CD4-positive, alpha-beta T cell (primary cell): Measurements from ENCODE around the gene RABGGTB. TPM values are rescaled to one million over a fixed set of nuclear protein-coding genes. Genes with fewer than 3 reads are reported as not detected.

Source experiments
- ATAC-seq: fragments of 200-7000 bp; cut with Tn5 transposase; one replicate; pipeline ENCODE4 v1.10.0; 2022; ENCODE audit warnings: mild to moderate bottlenecking; ENCODE audit not compliant: poor library complexity
- CTCF ChIA-PET: fragments of 350-600 bp; sonication (Branson Sonifier 250); formaldehyde crosslinking; loops from one replicate; lab custom pipeline; 2021; ENCODE audit warnings: antibody characterized with exemption, inconsistent platforms; lab: Charles Lee
- POLR2A ChIA-PET: fragments of 350-600 bp; sonication (Branson Sonifier 250); formaldehyde crosslinking; loops from one replicate; lab custom pipeline; 2021; ENCODE audit warnings: antibody characterized with exemption, inconsistent platforms; lab: Charles Lee
- DNase-seq, 14 experiments: peaks; one replicate each; pipeline ENCODE4 v3.0.0-alpha.2; 2013 to 2020; ENCODE audit warnings: mixed read lengths in 2 of 14
- H3K27ac ChIP-seq, 2 donors: one replicate each; pipeline versions ENCODE4 v1.5.1 to v1.7.0; 2013; ENCODE audit warnings: low read length in 2 of 2, low read depth in 1 of 2, mild to moderate bottlenecking in 1 of 2
- H3K27me3 ChIP-seq, 2 experiments: 1 replicate in 1 of 2; 2 replicates in 1 of 2; pipeline versions ENCODE4 v1.6.1 to v1.7.0; 2013; ENCODE audit warnings: low read length in 2 of 2, control low read depth in 1 of 2, mild to moderate bottlenecking in 1 of 2, moderate library complexity in 1 of 2; ENCODE audit not compliant: insufficient read depth in 2 of 2, control insufficient read depth in 1 of 2
- H3K36me3 ChIP-seq: one replicate; pipeline ENCODE4 v1.6.1; 2013; ENCODE audit warnings: low read length, control low read depth; ENCODE audit not compliant: insufficient read depth
- H3K4me1 ChIP-seq: one replicate; pipeline ENCODE4 v1.6.1; 2013; ENCODE audit warnings: low read length, control low read depth; ENCODE audit not compliant: insufficient read depth
- H3K4me3 ChIP-seq: one replicate; pipeline ENCODE4 v1.5.1; 2013; ENCODE audit warnings: mild to moderate bottlenecking, low read length, moderate library complexity
- H3K9me3 ChIP-seq, 2 experiments: 1 replicate in 1 of 2; 2 replicates in 1 of 2; pipeline versions ENCODE4 v1.6.1 to v1.7.0; 2013; ENCODE audit warnings: low read length in 2 of 2, mild to moderate bottlenecking in 2 of 2, control low read depth in 1 of 2, moderate library complexity in 1 of 2; ENCODE audit not compliant: control insufficient read depth in 1 of 2, insufficient read depth in 1 of 2
- H3K27ac Mint-ChIP-seq: one replicate; pipeline ENCODE4 v1.8.0; 2020; ENCODE audit warnings: mixed read lengths
- H3K27me3 Mint-ChIP-seq: one replicate; pipeline ENCODE4 v1.8.0; 2021; ENCODE audit warnings: mixed read lengths
- H3K36me3 Mint-ChIP-seq: one replicate; pipeline ENCODE4 v1.8.0; 2021; ENCODE audit warnings: low read depth, mixed read lengths
- H3K4me1 Mint-ChIP-seq: one replicate; pipeline ENCODE4 v1.8.0; 2021; ENCODE audit warnings: low read depth, mixed read lengths
- H3K4me3 Mint-ChIP-seq: one replicate; pipeline ENCODE4 v1.8.0; 2020; ENCODE audit warnings: mild to moderate bottlenecking, mixed read lengths
- H3K9me3 Mint-ChIP-seq: one replicate; pipeline ENCODE4 v1.8.0; 2020; ENCODE audit warnings: mixed read lengths
- CTCF ChIP-seq: fragments of 200-600 bp; IDR thresholded peaks from one replicate; pipeline ENCODE4 v1.8.0; 2022; ENCODE audit warnings: antibody characterized with exemption, mild to moderate bottlenecking
- intact Hi-C, 2 experiments: fragments of 100-400 bp; cut with DNase I in 1 of 2; cut with micrococcal nuclease in 1 of 2; formaldehyde crosslinking; loops; one replicate each; pipeline versions ENCODE4 v1.15.1 to v1.9.0; 2023 to 2025; cut with DNase I, micrococcal nuclease
- total RNA-seq, 174 experiments: library from RNA in 2 of 174; stranded (reverse) in 2 of 174; gene quantifications; one replicate each; pipeline ENCODE4 v1.2.3 and lab custom pipeline; 2021 to 2026

RABGGTB gene
- total RNA-seq, 2 experiments from 2014 or later, result 199 to 200 TPM

- H3K27me3 ChIP-seq, result no peaks in the 10 kb centered on the region
- peak overlapping the region; percentile 98 for H3K4me3 Mint-ChIP-seq
- peaks cover 26% of the 10 kb centered on the region for H3K4me1 ChIP-seq
- H3K27ac Mint-ChIP-seq, result peak overlapping the region; percentile 92
- DNase-seq (peak in 3 of 14 experiments; percentile 23 to 35 (median 27)), ATAC-seq (no peak)
- no peaks in the 10 kb centered on the region for H3K9me3 ChIP-seq
- ChIA-PET POLR2A (interaction anchor here (0.9 to 1.6 kb wide), 2 partner anchors 13 to 63 kb away, joined by 3 to 5 read pairs; partner anchors contain the start of gene ACADM), CTCF (no interaction called here)
- no peaks in the 10 kb centered on the region for H3K27me3 Mint-ChIP-seq
- intact Hi-C loops, result loop anchor here (2.0 to 10.0 kb wide), 5 partner anchors 63 to 1990 kb away; partner anchors contain the start of genes MIGA1 (in 2 of the 2), ACADM (in 1 of the 2), ST6GALNAC3 (in 1 of the 2) and ZZZ3 (in 1 of the 2)
- TF ChIP-seq CTCF, result no peak
- peaks cover 65% of the 10 kb centered on the region for H3K4me1 Mint-ChIP-seq
- peak overlapping the region; percentile 34 to 38 for H3K27ac ChIP-seq
- H3K36me3 Mint-ChIP-seq, result peaks cover 64% of the 10 kb centered on the region
- peak overlapping the region; percentile 67 for H3K4me3 ChIP-seq
- no peaks in the 10 kb centered on the region for H3K9me3 Mint-ChIP-seq
- H3K36me3 ChIP-seq, result peaks cover 41% of the 10 kb centered on the region
These were observed 1.5 kb downstream of the RABGGTB start for GRCh38 chr1:75787524-75787923.

- no peaks in the 10 kb centered on the region for H3K9me3 Mint-ChIP-seq
- peaks cover 89% of the 10 kb centered on the region for H3K36me3 Mint-ChIP-seq
- peaks cover 74% of the 10 kb centered on the region for H3K4me1 Mint-ChIP-seq
- ChIA-PET CTCF (no interaction called here), POLR2A (no interaction called here)
- ATAC-seq (no peak), DNase-seq (no peak)
- H3K27me3 Mint-ChIP-seq, result no peaks in the 10 kb centered on the region
- Histone ChIP-seq H3K27me3 (no peaks in the 10 kb centered on the region), H3K4me1 (peaks cover 21% of the 10 kb centered on the region), H3K4me3 (no peak overlapping the region), H3K36me3 (peaks cover 64% of the 10 kb centered on the region), H3K9me3 (no peaks in the 10 kb centered on the region), H3K27ac (peak overlapping the region in 1 of 2 donors; percentile 53)
- intact Hi-C loops, result loop anchor here (5.0 to 10.0 kb wide), 4 partner anchors 282 to 1987 kb away; partner anchors contain the start of genes MIGA1 (in 2 of the 2), ST6GALNAC3 (in 1 of the 2) and ZZZ3 (in 1 of the 2)
- peak overlapping the region; percentile 92 for H3K27ac Mint-ChIP-seq
- H3K4me3 Mint-ChIP-seq, result peak overlapping the region; percentile 62
- TF ChIP-seq CTCF, result no peak
These were observed 3.9 kb downstream of the RABGGTB start for GRCh38 chr1:75789988-75790387.

- intact Hi-C loops, result no loop called here
- TF ChIP-seq CTCF, result no peak
- ChIA-PET CTCF (no interaction called here), POLR2A (no interaction called here)
- H3K27me3 Mint-ChIP-seq, result no peaks in the 10 kb centered on the region
- peaks cover 74% of the 10 kb centered on the region for H3K36me3 ChIP-seq
- peaks cover 13% of the 10 kb centered on the region for H3K4me1 ChIP-seq
- no peaks in the 10 kb centered on the region for H3K9me3 ChIP-seq
- H3K27ac ChIP-seq, result peak overlapping the region in 1 of 2 donors; percentile 42
- H3K27ac Mint-ChIP-seq, result peak overlapping the region; percentile 92
- peaks cover 98% of the 10 kb centered on the region for H3K36me3 Mint-ChIP-seq
- H3K27me3 ChIP-seq, result no peaks in the 10 kb centered on the region
- DNase-seq (peak in 1 of 14 experiments; percentile 19), ATAC-seq (no peak)
- no peaks in the 10 kb centered on the region for H3K9me3 Mint-ChIP-seq
- H3K4me3 ChIP-seq, result no peak overlapping the region
- peak overlapping the region; percentile 75 for H3K4me3 Mint-ChIP-seq
- peaks cover 67% of the 10 kb centered on the region for H3K4me1 Mint-ChIP-seq
These were observed 5.0 kb downstream of the RABGGTB start for GRCh38 chr1:75791022-75791421.
